IMR-90 (cell line): ENCODE data around the gene CLDN15. TPM values are rescaled to one million over a fixed set of nuclear protein-coding genes. Genes with fewer than 3 reads are reported as not detected.
A peak's percentile ranks its signal among the peaks of the same experiment; 100 is the strongest.

Source experiments
- ATAC-seq: fragments of 200-7000 bp; cut with Tn5 transposase; 2 replicates; pipeline ENCODE4 v1.9.1; 2020; ENCODE audit warnings: low read depth, mild to moderate bottlenecking, moderate library complexity
- BruUV-seq: library from RNA; stranded (reverse); fragments of 400-500 nt; replicated peaks from 2 replicates; lab custom pipeline; 2021; lab: Mats Ljungman, UMichigan
- CTCF ChIA-PET: fragments of 300-600 bp; formaldehyde crosslinking; extraction: SDS; loops from one replicate; lab custom pipeline; 2021; ENCODE audit warnings: antibody characterized with exemption; lab: Yijun Ruan, JAX
- POLR2A ChIA-PET: fragments of 300-600 bp; sonication (Branson Sonifier 250); formaldehyde crosslinking; loops from one replicate; lab custom pipeline; 2022; ENCODE audit warnings: antibody characterized with exemption; ENCODE audit not compliant: unreplicated experiment; lab: Charles Lee
- DNase-seq: peaks from one replicate; pipeline ENCODE4 v3.0.0; 2013
- H2AFZ ChIP-seq: replicated peaks from 2 replicates; pipeline ENCODE3; 2013; ENCODE audit warnings: low read length, mild to moderate bottlenecking; ENCODE audit not compliant: poor library complexity
- H2AK5ac ChIP-seq: 2 replicates; pipeline ENCODE4 v1.6.1; 2013; ENCODE audit warnings: low read depth, low read length, inconsistent platforms
- H2AK9ac ChIP-seq: replicated peaks from 2 replicates; pipeline ENCODE3; 2013; ENCODE audit warnings: mild to moderate bottlenecking, low read depth, low read length, moderate library complexity; ENCODE audit not compliant: poor library complexity
- H2BK120ac ChIP-seq: 2 replicates; pipeline ENCODE4 v1.6.1; 2013; ENCODE audit warnings: low read depth, low read length, inconsistent platforms
- H2BK15ac ChIP-seq: 3 replicates; pipeline ENCODE4 v1.6.1; 2013; ENCODE audit warnings: low read depth, low read length, inconsistent platforms
- H2BK20ac ChIP-seq: 2 replicates; pipeline ENCODE4 v1.6.1; 2013; ENCODE audit warnings: low read depth, mild to moderate bottlenecking, inconsistent platforms, low read length, moderate library complexity
- H2BK5ac ChIP-seq: 2 replicates; pipeline ENCODE4 v1.6.1; 2013; ENCODE audit warnings: mild to moderate bottlenecking, low read depth, low read length, inconsistent platforms; ENCODE audit not compliant: poor library complexity, severe bottlenecking
- H3K14ac ChIP-seq: replicated peaks from 2 replicates; pipeline ENCODE4 v1.6.1; 2013; ENCODE audit warnings: low read depth, low read length, inconsistent platforms
- H3K18ac ChIP-seq: 2 replicates; pipeline ENCODE4 v1.6.1; 2013; ENCODE audit warnings: low read depth, low read length, control low read depth
- H3K23ac ChIP-seq: 2 replicates; pipeline ENCODE4 v1.6.1; 2013; ENCODE audit warnings: low read depth, low read length, inconsistent platforms
- H3K27ac ChIP-seq: 2 replicates; pipeline ENCODE4 v1.5.1; 2013; ENCODE audit warnings: mild to moderate bottlenecking, control low read depth, low read length; ENCODE audit not compliant: insufficient read depth
- H3K27me3 ChIP-seq: 2 replicates; pipeline ENCODE4 v1.6.1; 2013; ENCODE audit warnings: low read length; ENCODE audit not compliant: control insufficient read depth, insufficient read depth
- H3K36me3 ChIP-seq: 2 replicates; pipeline ENCODE4 v1.6.1; 2013; ENCODE audit warnings: low read length, mixed read lengths; ENCODE audit not compliant: control insufficient read depth, insufficient read depth
- H3K4ac ChIP-seq: 2 replicates; pipeline ENCODE4 v1.6.1; 2013; ENCODE audit warnings: low read depth, low read length, inconsistent platforms
- H3K4me1 ChIP-seq: 2 replicates; pipeline ENCODE4 v1.6.1; 2013; ENCODE audit warnings: low read length, mixed read lengths; ENCODE audit not compliant: control insufficient read depth, insufficient read depth
- H3K4me2 ChIP-seq: 2 replicates; pipeline ENCODE4 v1.6.1; 2013; ENCODE audit warnings: low read depth, mild to moderate bottlenecking, control low read depth, low read length, moderate library complexity
- H3K4me3 ChIP-seq: 2 replicates; pipeline ENCODE4 v1.5.1; 2013; ENCODE audit warnings: low read depth, mild to moderate bottlenecking, control low read depth, low read length, moderate library complexity; ENCODE audit not compliant: insufficient read depth
- H3K56ac ChIP-seq: 2 replicates; pipeline ENCODE4 v1.6.1; 2013; ENCODE audit warnings: low read length, inconsistent platforms; ENCODE audit not compliant: insufficient read depth; ENCODE audit errors: extremely low read depth
- H3K79me1 ChIP-seq, 2 experiments: 2 replicates each; pipeline ENCODE4 v1.6.1; 2013; ENCODE audit warnings: low read length in 2 of 2, inconsistent platforms in 1 of 2, low read depth in 1 of 2
- H3K9ac ChIP-seq: 2 replicates; pipeline ENCODE4 v1.6.1; 2013; ENCODE audit warnings: low read depth, low read length, control low read depth
- H3K9me1 ChIP-seq: 2 replicates; pipeline ENCODE4 v1.6.1; 2013; ENCODE audit warnings: low read length, inconsistent platforms; ENCODE audit not compliant: insufficient read depth
- H3K9me3 ChIP-seq: 2 replicates; pipeline ENCODE4 v1.6.1; 2013; ENCODE audit warnings: low read length; ENCODE audit not compliant: control insufficient read depth, insufficient read depth
- H4K20me1 ChIP-seq: 2 replicates; pipeline ENCODE4 v1.6.1; 2013; ENCODE audit warnings: low read length, inconsistent platforms; ENCODE audit not compliant: insufficient read depth
- H4K5ac ChIP-seq: 2 replicates; pipeline ENCODE4 v1.6.1; 2013; ENCODE audit warnings: mild to moderate bottlenecking, low read depth, low read length, control low read depth
- H4K8ac ChIP-seq, 2 experiments: 2 replicates each; pipeline ENCODE4 v1.6.1; 2013; ENCODE audit warnings: low read depth in 2 of 2, low read length in 2 of 2, control low read depth in 1 of 2, inconsistent platforms in 1 of 2
- H4K91ac ChIP-seq: 2 replicates; pipeline ENCODE4 v1.6.1; 2013; ENCODE audit warnings: low read depth, low read length, inconsistent platforms; ENCODE audit not compliant: insufficient read depth
- FOS ChIP-seq: fragments of 150-350 bp; IDR thresholded peaks from 2 replicates; pipeline ENCODE4 v1.6.1; 2016; ENCODE audit warnings: low read depth, low read length
- POLR2A ChIP-seq: IDR thresholded peaks from 2 replicates; pipeline ENCODE4 v1.6.1; 2012; ENCODE audit warnings: mild to moderate bottlenecking, low read depth, low read length
- WGBS, 2 experiments: methylation state at CpG; one replicate each; pipeline versions ENCODE4 v1.1.5 to v1.1.7; 2013; ENCODE audit warnings: missing lambda C conversion rate in 2 of 2; ENCODE audit not compliant: insufficient read length in 1 of 2; ENCODE audit errors: extremely low coverage in 2 of 2; 5-methylcytosine and 5-hydroxymethylcytosine counted together
- dilution Hi-C: fragments of 300-500 bp; cut with HindIII; formaldehyde crosslinking; loops from one replicate; pipeline ENCODE4 v1.14.3; 2018; ENCODE audit warnings: low sequenced_read_pairs; ENCODE audit not compliant: unreplicated experiment
- in situ Hi-C: fragments of 300-500 bp; cut with MboI; formaldehyde crosslinking; loops from 3 replicates; pipeline ENCODE4 v1.14.3; 2019; ENCODE audit warnings: low sequenced_read_pairs, inconsistent platforms, mixed read lengths
- intact Hi-C: fragments of 100-400 bp; cut with micrococcal nuclease; formaldehyde crosslinking; loops from 2 replicates; pipeline ENCODE4 v1.10.0; 2022
- microRNA-seq, 2 experiments: library from miRNA; stranded (forward) in 1 of 2; unstranded in 1 of 2; fragments of 10-50 nt in 1 of 2; fragments of <30 nt in 1 of 2; gene quantifications in 1 of 2; microRNA quantifications in 1 of 2; one replicate each; pipeline versions ENCODE3 to v1.1.0; 2013 to 2020; ENCODE audit not compliant: insufficient read depth in 1 of 2, insufficient read length in 1 of 2, unreplicated experiment in 1 of 2
- polyA plus RNA-seq, 3 experiments: library from polyadenylated mRNA; depleted of rRNA; stranded (reverse); fragments of >200 nt; gene quantifications; 2 replicates each; pipeline ENCODE4 v1.2.3, GENCODE V29; 2012; ENCODE audit warnings: low replicate concordance in 1 of 3
- small RNA-seq, 5 experiments: library from RNA; depleted of rRNA; stranded (forward); fragments of <200 nt; gene quantifications; one replicate each; pipeline ENCODE3, GENCODE V24; 2012
- total RNA-seq: library from RNA; depleted of rRNA; stranded (reverse); fragments of >200 nt; gene quantifications from 2 replicates; pipeline ENCODE4 v1.2.3, GENCODE V29; 2012; rRNA removed

Gene CLDN15
- total and polyA plus RNA-seq, 2 of the 4 experiments (the other 2 are of a cell fraction) = 0.72 to 5.4 TPM

DNA sequence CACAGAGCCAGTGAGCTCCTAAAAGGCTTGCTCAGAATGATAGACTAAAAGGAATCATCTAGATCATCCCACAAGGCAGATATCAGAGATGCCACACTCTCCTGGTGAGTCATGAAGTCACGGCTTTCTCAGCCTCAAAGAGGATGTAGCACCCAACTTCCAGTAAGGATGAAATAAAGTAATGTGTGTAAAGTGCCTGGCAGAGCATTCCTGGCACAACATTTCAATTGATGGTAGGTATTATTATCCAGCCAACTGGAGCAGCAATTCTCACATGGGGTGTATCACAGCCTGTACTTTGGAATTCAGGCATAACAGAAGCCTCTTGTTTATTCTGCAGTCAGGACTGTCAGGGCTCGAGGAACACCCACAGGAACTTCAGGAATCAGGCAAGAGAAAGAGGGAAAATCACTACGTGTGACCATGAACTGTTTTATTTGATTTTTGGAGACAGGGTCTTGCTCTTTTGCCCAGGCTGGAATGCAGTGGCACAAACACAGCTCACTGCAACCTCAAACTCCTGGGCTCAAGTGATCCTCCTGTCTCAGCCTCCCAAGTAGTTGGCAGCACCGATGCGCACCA, 52.3 kb downstream of the CLDN15 start:
- Histone ChIP-seq H3K79me1 (no peaks in the 10 kb centered on the region), H3K4me2 (no peak overlapping the region), H2BK120ac (no peak overlapping the region), H3K27me3 (peaks cover 7% of the 10 kb centered on the region), H2AK9ac (no peak overlapping the region), H3K36me3 (no peaks in the 10 kb centered on the region), H2AFZ (no peak overlapping the region), H3K18ac (no peak overlapping the region), H4K5ac (no peak overlapping the region), H3K9ac (no peak overlapping the region), H3K14ac (no peak overlapping the region), H3K4me3 (no peak overlapping the region), H3K27ac (no peak overlapping the region), H4K8ac (no peak overlapping the region), H3K9me3 (no peaks in the 10 kb centered on the region), H3K56ac (no peak overlapping the region), H4K20me1 (no peaks in the 10 kb centered on the region), H4K91ac (no peak overlapping the region), H3K4me1 (no peaks in the 10 kb centered on the region), H3K23ac (no peak overlapping the region), H3K4ac (no peak overlapping the region), H2BK20ac (no peak overlapping the region), H2BK5ac (no peak overlapping the region), H3K9me1 (peaks cover 7% of the 10 kb centered on the region; the same call in 1 of the 2 replicates), H2AK5ac (no peak overlapping the region), H2BK15ac (no peak overlapping the region)
- in situ Hi-C loops (loop anchor here (5.0 kb wide), 1 partner anchor 38 kb away; no protein-coding TSS in a partner anchor), intact Hi-C loops (no loop called here), dilution Hi-C loops (no loop called here)
- CTCF ChIA-PET = interaction anchor here (0.6 kb wide), 1 partner anchor 116 kb away, joined by 4 read pairs; no protein-coding TSS in a partner anchor
- TF ChIP-seq FOS (0 out of 2 replicates have a peak, but pooled peaks have one; percentile 17), POLR2A (no peak)
- no TSS peak for BruUV-seq
- ATAC-seq (peak; percentile 65), DNase-seq (peak; percentile 55)
- 100% methylated on average over 2 of the region's 5 CpGs; no CpG with 5 or more reads in 1 of the 2 experiments for WGBS, 2 experiments
- POLR2A ChIA-PET = no interaction called here

Small RNAs within 50 kb of the gene (microRNA-seq; reads per million reads assigned to microRNA genes)
- gene RNU6-1104P (ENCODE audit: insufficient read depth, insufficient read length) = not detected

Small RNAs within 50 kb of the gene (small RNA-seq; reads per million reads assigned to genes)
- 0 to 7.2 (median 0) reads per million in 5 experiments for gene RNU6-1104P

Other genes starting within 250 kb of the CLDN15 start
- gene MUC17, start 217.7 kb downstream of the CLDN15 start, total RNA-seq = not detected in 2 replicates
- gene MUC17, start 217.7 kb downstream of the CLDN15 start, polyA plus RNA-seq (2012; rRNA removed) = under 0.01 TPM in 1 of 2 replicates, not detected in the other
- 3.9 and 4.4 TPM in 2 replicates for gene TRIM56, start 152.3 kb downstream of the CLDN15 start, total RNA-seq
- 4.7 and 5.9 TPM in 2 replicates for gene TRIM56, start 152.3 kb downstream of the CLDN15 start, polyA plus RNA-seq (2012; rRNA removed)
- 1,441 and 1,485 TPM in 2 replicates for gene SERPINE1, start 110.7 kb downstream of the CLDN15 start, total RNA-seq
- 2,783 and 2,870 TPM in 2 replicates for gene SERPINE1, start 110.7 kb downstream of the CLDN15 start, polyA plus RNA-seq (2012; rRNA removed)
- gene AP1S1, start 83.3 kb downstream of the CLDN15 start, total RNA-seq = 233 and 295 TPM in 2 replicates
- 178 and 187 TPM in 2 replicates for gene AP1S1, start 83.3 kb downstream of the CLDN15 start, polyA plus RNA-seq (2012; rRNA removed)
- gene VGF, start 72.2 kb downstream of the CLDN15 start, total RNA-seq = 0.18 and 0.28 TPM in 2 replicates
- 0.50 and 0.59 TPM in 2 replicates for gene VGF, start 72.2 kb downstream of the CLDN15 start, polyA plus RNA-seq (2012; rRNA removed)
- gene NAT16, start 57.5 kb downstream of the CLDN15 start, total RNA-seq = not detected in 2 replicates
- gene NAT16, start 57.5 kb downstream of the CLDN15 start, polyA plus RNA-seq (2012; rRNA removed) = 0.03 and 0.05 TPM in 2 replicates
- gene MOGAT3, start 36.8 kb downstream of the CLDN15 start, total RNA-seq = not detected in 2 replicates
- gene MOGAT3, start 36.8 kb downstream of the CLDN15 start, polyA plus RNA-seq (2012; rRNA removed) = not detected in 2 replicates
- gene PLOD3, start 20.2 kb downstream of the CLDN15 start, total RNA-seq = 21.7 and 24.4 TPM in 2 replicates
- gene PLOD3, start 20.2 kb downstream of the CLDN15 start, polyA plus RNA-seq (2012; rRNA removed) = 159 and 167 TPM in 2 replicates
- gene ZNHIT1, start 19.6 kb downstream of the CLDN15 start, total RNA-seq = 31.7 and 34.4 TPM in 2 replicates
- 47.1 and 62.9 TPM in 2 replicates for gene ZNHIT1, start 19.6 kb downstream of the CLDN15 start, polyA plus RNA-seq (2012; rRNA removed)
- gene FIS1, start 7.3 kb upstream of the CLDN15 start, total RNA-seq = 241 and 293 TPM in 2 replicates
- gene FIS1, start 7.3 kb upstream of the CLDN15 start, polyA plus RNA-seq (2012; rRNA removed) = 470 and 489 TPM in 2 replicates
- 23.1 and 34.1 TPM in 2 replicates for gene IFT22, start 84.0 kb upstream of the CLDN15 start, total RNA-seq
- gene IFT22, start 84.0 kb upstream of the CLDN15 start, polyA plus RNA-seq (2012; rRNA removed) = 27.3 and 29.3 TPM in 2 replicates
- gene COL26A1, start 125.1 kb upstream of the CLDN15 start, total RNA-seq = not detected in 2 replicates
- not detected in 2 replicates for gene COL26A1, start 125.1 kb upstream of the CLDN15 start, polyA plus RNA-seq (2012; rRNA removed)